Testis (tissue), 2 donors: Measurements from ENCODE around the gene FREY1.

Source experiments
- CTCF ChIP-seq, 3 experiments: fragments of 450-650 bp in 2 of 3; fragments of 200-600 bp in 1 of 3; sonication (generic) in 1 of 3; IDR thresholded peaks; one replicate each; pipeline ENCODE4 v1.5.1; 2016 to 2019; ENCODE audit warnings: antibody characterized with exemption in 3 of 3, mild to moderate bottlenecking in 2 of 3, moderate library complexity in 1 of 3
- POLR2A ChIP-seq: fragments of 450-650 bp; IDR thresholded peaks from one replicate; pipeline ENCODE4 v1.6.1; 2017; ENCODE audit warnings: antibody characterized with exemption, mild to moderate bottlenecking, moderate library complexity

- TF ChIP-seq CTCF (IDR thresholded peaks at IDR 0.05), result no peak
- no peak for TF ChIP-seq POLR2A
Measured at GRCh38 chr11:45918962-45919675, 12.0 kb upstream of the FREY1 start.
